ENCODE results near the gene ABAT. TPM values are rescaled to one million over a fixed set of nuclear protein-coding genes. Genes with fewer than 3 reads are reported as not detected.
"Not testable (repeated sequence)": the region's sequence is repeated elsewhere in the genome, so short reads cannot be mapped to it uniquely, and the experiment has no call there.

The ABAT gene
- total RNA-seq, 2 donors from 2014 or later, result 11.1 to 12.8 TPM

DNA sequence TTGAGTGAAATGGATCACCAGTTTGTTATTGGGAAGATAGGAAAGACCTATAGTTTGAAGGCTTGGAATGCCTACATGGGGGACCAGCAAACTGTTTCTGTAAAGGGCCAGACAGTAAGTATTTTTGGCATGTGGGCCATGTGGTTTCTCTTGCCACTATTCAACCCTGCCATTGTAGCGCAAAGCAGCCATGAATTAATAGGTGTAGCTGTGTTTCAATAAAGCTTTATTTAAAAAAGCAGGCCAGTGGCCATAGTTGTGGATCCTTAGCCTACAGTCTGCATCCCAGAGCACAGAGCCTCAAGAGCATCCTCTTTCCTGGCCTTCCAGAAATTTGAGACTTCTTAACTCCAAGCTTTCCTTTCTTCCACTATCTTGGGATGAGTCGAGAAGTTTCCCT, 29.3 kb downstream of the ABAT start:
- ATAC-seq (replicated peaks in 1 of 2) (no peak), DNase-seq (no peak)
- no peaks in the 10 kb centered on the region for H3K27me3 Mint-ChIP-seq (ENCODE audit: low read depth)
- no peaks in the 10 kb centered on the region for H3K36me3 Mint-ChIP-seq (ENCODE audit: insufficient read depth in 2 of 2)
- H3K4me3 Mint-ChIP-seq, result no peak overlapping the region
- H3K9me3 Mint-ChIP-seq, result no peaks in the 10 kb centered on the region
- H3K27ac Mint-ChIP-seq, result no peak overlapping the region
- peaks cover 5% of the 10 kb centered on the region for H3K4me1 Mint-ChIP-seq (ENCODE audit: low read depth)

DNA sequence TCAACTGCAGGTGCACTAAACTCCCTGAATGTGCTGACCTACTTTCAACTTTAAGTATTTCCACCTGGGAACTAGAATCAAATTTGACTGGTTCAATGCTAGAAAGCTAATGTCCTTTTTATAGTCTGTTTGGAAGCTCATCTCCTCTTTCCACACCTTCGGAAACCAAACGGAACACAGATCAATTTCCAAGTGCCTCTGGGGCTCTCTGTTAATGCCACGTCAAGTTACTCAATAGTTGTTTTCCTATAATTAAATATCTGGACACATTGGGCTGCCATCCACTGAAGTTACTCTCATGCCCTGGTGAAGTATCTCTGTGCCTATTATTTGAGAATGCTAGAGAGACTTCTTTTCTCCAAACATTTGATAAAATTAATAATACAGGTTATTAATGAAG, 29.7 kb downstream of the ABAT start:
- ATAC-seq (replicated peaks in 1 of 2), result no peak
- H3K9me3 Mint-ChIP-seq, result no peaks in the 10 kb centered on the region
- H3K27me3 Mint-ChIP-seq (ENCODE audit: low read depth), result no peaks in the 10 kb centered on the region
- no peaks in the 10 kb centered on the region for H3K36me3 Mint-ChIP-seq (ENCODE audit: insufficient read depth in 2 of 2)
- H3K27ac Mint-ChIP-seq, result no peak overlapping the region
- H3K4me3 Mint-ChIP-seq, result no peak overlapping the region
- H3K4me1 Mint-ChIP-seq (ENCODE audit: low read depth), result peaks cover 5% of the 10 kb centered on the region
- no peak for DNase-seq

DNA sequence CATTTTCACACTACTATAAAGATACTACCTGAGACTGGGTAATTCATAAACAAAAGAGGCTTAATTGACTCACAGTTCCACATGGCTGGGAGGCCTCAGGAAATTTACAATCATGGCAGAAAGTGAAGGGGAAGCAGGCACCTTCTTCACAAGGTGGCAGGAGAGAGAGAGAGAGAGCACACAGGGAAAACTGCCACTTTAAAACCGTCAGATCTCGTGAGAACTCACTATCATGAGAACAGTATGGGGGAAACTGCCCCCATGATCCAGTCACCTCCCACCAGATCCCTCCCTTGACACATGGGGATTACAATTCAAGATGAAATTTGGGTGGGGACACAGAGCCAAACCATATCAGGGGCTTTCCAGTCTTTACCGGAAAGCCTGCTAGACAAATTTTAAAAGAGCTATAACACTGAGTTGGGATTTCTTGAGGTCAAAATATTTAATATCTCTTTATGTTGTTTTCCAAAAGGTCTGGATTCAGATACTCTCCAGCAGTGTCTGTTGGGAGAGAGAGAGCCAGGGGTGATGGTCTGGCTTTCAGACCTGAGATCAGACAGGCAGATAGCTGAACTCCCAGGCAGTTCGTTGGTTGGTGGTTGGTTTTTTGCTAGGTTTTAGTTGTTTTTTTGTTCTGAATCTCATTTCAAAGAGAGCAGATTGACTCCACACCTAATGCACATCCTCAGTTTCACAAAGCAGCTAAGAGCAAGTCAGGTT, 30.8 kb downstream of the ABAT start:
- H3K4me3 Mint-ChIP-seq; H3K27ac Mint-ChIP-seq; H3K9me3 Mint-ChIP-seq; ATAC-seq (replicated peaks in 1 of 2); H3K36me3 Mint-ChIP-seq (ENCODE audit: insufficient read depth in 2 of 2); H3K27me3 Mint-ChIP-seq (ENCODE audit: low read depth); H3K4me1 Mint-ChIP-seq (ENCODE audit: low read depth); DNase-seq: not testable (repeated sequence)

GRCh38 chr16:8708536-8708935, 34.1 kb downstream of the ABAT start:
- no peak for ATAC-seq (replicated peaks in 1 of 2)

GRCh38 chr16:8712589-8713361, 38.4 kb downstream of the ABAT start:
- Mint-ChIP-seq H3K27ac (no peak overlapping the region), H3K9me3 (peaks cover 6% of the 10 kb centered on the region in 2 donors), H3K4me3 (no peak overlapping the region), H3K27me3 (ENCODE audit: low read depth) (no peaks in the 10 kb centered on the region), H3K4me1 (ENCODE audit: low read depth) (no peaks in the 10 kb centered on the region), H3K36me3 (ENCODE audit: insufficient read depth in 2 of 2) (peaks cover 5 to 8% of the 10 kb centered on the region in 2 donors)
- ATAC-seq (replicated peaks in 1 of 2), result no peak
- DNase-seq, result no peak

More at GRCh38 chr16:8708536-8708935, 34.1 kb downstream of the ABAT start:
- peaks cover 0 to 2% of the 10 kb centered on the region in 2 donors for H3K36me3 Mint-ChIP-seq (ENCODE audit: insufficient read depth in 2 of 2)
- H3K27me3 Mint-ChIP-seq (ENCODE audit: low read depth), result no peaks in the 10 kb centered on the region
- H3K4me1 Mint-ChIP-seq (ENCODE audit: low read depth), result peaks cover 5% of the 10 kb centered on the region
- H3K4me3 Mint-ChIP-seq, result no peak overlapping the region
- peaks cover 3 to 6% of the 10 kb centered on the region in 2 donors for H3K9me3 Mint-ChIP-seq
- no peak overlapping the region for H3K27ac Mint-ChIP-seq
- no peak for DNase-seq

- no peak for ATAC-seq (replicated peaks in 1 of 2)
- Mint-ChIP-seq H3K4me3 (no peak overlapping the region), H3K9me3 (peaks cover 6% of the 10 kb centered on the region in 2 donors), H3K27ac (no peak overlapping the region), H3K36me3 (ENCODE audit: insufficient read depth in 2 of 2) (peaks cover 7 to 10% of the 10 kb centered on the region in 2 donors), H3K27me3 (ENCODE audit: low read depth) (no peaks in the 10 kb centered on the region), H3K4me1 (ENCODE audit: low read depth) (no peaks in the 10 kb centered on the region)
- no peak for DNase-seq
These were observed 39.3 kb downstream of the ABAT start for GRCh38 chr16:8713635-8714172.

GRCh38 chr16:8714174-8714573, 39.8 kb downstream of the ABAT start:
- peaks cover 6% of the 10 kb centered on the region in 2 donors for H3K9me3 Mint-ChIP-seq
- no peak overlapping the region for H3K27ac Mint-ChIP-seq

GRCh38 chr16:8714807-8715206, 40.4 kb downstream of the ABAT start:
- no peaks in the 10 kb centered on the region for H3K27me3 Mint-ChIP-seq (ENCODE audit: low read depth)

More at GRCh38 chr16:8714174-8714573, 39.8 kb downstream of the ABAT start:
- ATAC-seq (replicated peaks in 1 of 2), result no peak
- Mint-ChIP-seq H3K27me3 (ENCODE audit: low read depth) (no peaks in the 10 kb centered on the region), H3K36me3 (ENCODE audit: insufficient read depth in 2 of 2) (peaks cover 7 to 10% of the 10 kb centered on the region in 2 donors), H3K4me1 (ENCODE audit: low read depth) (no peaks in the 10 kb centered on the region), H3K4me3 (no peak overlapping the region)
- DNase-seq, result no peak

DNA sequence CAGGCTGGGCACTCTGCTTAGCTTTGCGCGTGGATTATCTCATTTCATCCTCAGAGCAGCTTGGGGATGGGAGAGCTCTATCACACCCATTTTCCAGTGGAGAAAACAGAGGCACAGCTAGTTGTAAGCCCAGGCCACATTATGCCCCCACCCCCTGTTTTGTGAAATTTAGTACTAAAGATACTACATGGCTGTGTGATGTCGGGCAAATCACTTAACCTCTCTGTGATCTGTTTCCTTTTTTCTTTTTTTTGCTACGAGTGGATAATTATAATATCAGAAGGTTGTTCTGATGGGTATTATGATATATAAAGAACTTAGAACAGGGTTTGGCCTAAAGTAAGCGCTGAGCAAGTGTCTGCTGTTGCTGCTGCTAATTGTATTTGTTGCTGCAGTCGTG, 41.6 kb downstream of the ABAT start:
- no peaks in the 10 kb centered on the region for H3K27me3 Mint-ChIP-seq (ENCODE audit: low read depth)
- no peaks in the 10 kb centered on the region for H3K4me1 Mint-ChIP-seq (ENCODE audit: low read depth)
- no peak for ATAC-seq (replicated peaks in 1 of 2)
- peaks cover 7 to 10% of the 10 kb centered on the region in 2 donors for H3K36me3 Mint-ChIP-seq (ENCODE audit: insufficient read depth in 2 of 2)
- no peak overlapping the region for H3K4me3 Mint-ChIP-seq
- H3K27ac Mint-ChIP-seq, result no peak overlapping the region
- peaks cover 5 to 6% of the 10 kb centered on the region in 2 donors for H3K9me3 Mint-ChIP-seq
- DNase-seq, result no peak

More at GRCh38 chr16:8714807-8715206, 40.4 kb downstream of the ABAT start:
- no peak for ATAC-seq (replicated peaks in 1 of 2)
- no peaks in the 10 kb centered on the region for H3K4me1 Mint-ChIP-seq (ENCODE audit: low read depth)
- no peak for DNase-seq
- peaks cover 7 to 10% of the 10 kb centered on the region in 2 donors for H3K36me3 Mint-ChIP-seq (ENCODE audit: insufficient read depth in 2 of 2)
- no peak overlapping the region for H3K27ac Mint-ChIP-seq
- H3K4me3 Mint-ChIP-seq, result no peak overlapping the region
- peaks cover 6% of the 10 kb centered on the region in 2 donors for H3K9me3 Mint-ChIP-seq

- H3K36me3 Mint-ChIP-seq (ENCODE audit: insufficient read depth in 2 of 2), result peaks cover 7 to 8% of the 10 kb centered on the region in 2 donors
- H3K27me3 Mint-ChIP-seq (ENCODE audit: low read depth), result no peaks in the 10 kb centered on the region
- no peak overlapping the region for H3K27ac Mint-ChIP-seq
- DNase-seq (no peak), ATAC-seq (replicated peaks in 1 of 2) (no peak)
- H3K4me1 Mint-ChIP-seq (ENCODE audit: low read depth), result no peaks in the 10 kb centered on the region
- H3K9me3 Mint-ChIP-seq, result peaks cover 0 to 3% of the 10 kb centered on the region in 2 donors
- no peak overlapping the region for H3K4me3 Mint-ChIP-seq
These were observed 42.2 kb downstream of the ABAT start for GRCh38 chr16:8716592-8716991.

DNA sequence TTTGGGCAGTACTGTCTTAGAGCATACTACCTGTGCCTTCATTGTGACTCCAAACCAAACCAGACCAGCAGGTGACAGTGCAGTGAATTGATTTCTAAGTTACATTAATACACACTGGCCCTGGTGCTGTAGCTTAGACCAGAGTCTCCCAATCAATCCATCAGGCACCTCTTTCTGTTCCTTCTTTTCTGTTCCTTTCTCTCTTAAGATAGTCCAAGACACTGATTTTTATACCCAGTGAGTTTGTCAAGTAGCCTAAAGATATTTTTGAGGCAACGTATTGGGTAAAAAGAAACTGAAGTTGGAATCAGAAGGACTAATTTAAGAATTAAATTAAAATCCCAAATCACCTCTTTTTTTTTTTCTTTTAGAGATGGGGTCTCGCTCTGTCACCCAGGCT, 43.1 kb downstream of the ABAT start:
- H3K36me3 Mint-ChIP-seq (ENCODE audit: insufficient read depth in 2 of 2), result peaks cover 7 to 8% of the 10 kb centered on the region in 2 donors
- H3K9me3 Mint-ChIP-seq, result peaks cover 0 to 3% of the 10 kb centered on the region in 2 donors
- DNase-seq, result no peak
- no peaks in the 10 kb centered on the region for H3K27me3 Mint-ChIP-seq (ENCODE audit: low read depth)
- H3K27ac Mint-ChIP-seq, result no peak overlapping the region
- H3K4me3 Mint-ChIP-seq, result no peak overlapping the region
- no peaks in the 10 kb centered on the region for H3K4me1 Mint-ChIP-seq (ENCODE audit: low read depth)
- no peak for ATAC-seq (replicated peaks in 1 of 2)

- no peaks in the 10 kb centered on the region for H3K27me3 Mint-ChIP-seq (ENCODE audit: low read depth)
- H3K4me1 Mint-ChIP-seq (ENCODE audit: low read depth), result no peaks in the 10 kb centered on the region
- H3K4me3 Mint-ChIP-seq, result no peak overlapping the region
- H3K36me3 Mint-ChIP-seq (ENCODE audit: insufficient read depth in 2 of 2), result peaks cover 7 to 8% of the 10 kb centered on the region in 2 donors
- H3K9me3 Mint-ChIP-seq, result peaks cover 0 to 3% of the 10 kb centered on the region in 2 donors
- ATAC-seq (replicated peaks in 1 of 2) (no peak), DNase-seq (no peak)
- H3K27ac Mint-ChIP-seq, result no peak overlapping the region
These were observed 43.5 kb downstream of the ABAT start for GRCh38 chr16:8717892-8718415.
